Esophagus muscularis mucosa (tissue), 4 donors: ENCODE results near the gene CEP192. TPM values are rescaled to one million over a fixed set of nuclear protein-coding genes. Genes with fewer than 3 reads are reported as not detected.

Experiments
- DNase-seq: peaks from one replicate; pipeline ENCODE4 v3.0.0-alpha.2; 2017; ENCODE audit errors: extremely low spot score
- H3K27ac ChIP-seq, 4 donors: fragments of 200-600 bp; sonication (generic); replicated peaks in 1 of 4; 1 replicate in 3 of 4; 2 replicates in 1 of 4; pipeline ENCODE4 v1.5.1; 2016 to 2019; ENCODE audit warnings: mild to moderate bottlenecking in 1 of 4
- H3K27me3 ChIP-seq, 4 donors: fragments of 200-600 bp; sonication (generic); one replicate each; pipeline versions ENCODE4 v1.5.1 to v1.6.0; 2016 to 2019
- H3K36me3 ChIP-seq, 4 donors: fragments of 200-600 bp; sonication (generic); one replicate each; pipeline ENCODE4 v1.5.1; 2016 to 2019
- H3K4me1 ChIP-seq, 4 donors: fragments of 200-600 bp; sonication (generic); one replicate each; pipeline ENCODE4 v1.5.1; 2016 to 2019
- H3K4me3 ChIP-seq, 4 donors: fragments of 200-600 bp; sonication (generic); 1 replicate in 2 of 4; 2 replicates in 2 of 4; pipeline ENCODE4 v1.5.1; 2016 to 2019; ENCODE audit warnings: mild to moderate bottlenecking in 4 of 4, moderate library complexity in 1 of 4
- H3K9me3 ChIP-seq, 4 donors: fragments of 200-600 bp; sonication (generic); 1 replicate in 3 of 4; 2 replicates in 1 of 4; pipeline ENCODE4 v1.5.1; 2016 to 2019
- CTCF ChIP-seq, 3 experiments: fragments of 200-600 bp in 2 of 3; fragments of 450-650 bp in 1 of 3; sonication (generic) in 2 of 3; IDR thresholded peaks; one replicate each; pipeline ENCODE4 v1.5.1; 2017 to 2019; ENCODE audit warnings: antibody characterized with exemption in 3 of 3, mild to moderate bottlenecking in 2 of 3, moderate library complexity in 1 of 3
- EP300 ChIP-seq: sonication (generic); formaldehyde crosslinking; IDR thresholded peaks from one replicate; pipeline ENCODE4 v1.6.1; 2017; ENCODE audit warnings: antibody characterized with exemption
- POLR2A ChIP-seq: fragments of 450-650 bp; IDR thresholded peaks from one replicate; pipeline ENCODE4 v1.6.1; 2017; ENCODE audit warnings: antibody characterized with exemption, moderate library complexity, mild to moderate bottlenecking, low read depth
- POLR2AphosphoS5 ChIP-seq, 2 donors: sonication (generic); formaldehyde crosslinking; IDR thresholded peaks; one replicate each; pipeline ENCODE4 v1.6.1; 2017; ENCODE audit warnings: antibody characterized with exemption in 2 of 2
- WGBS: methylation state at CpG from one replicate; pipeline ENCODE4 v1.1.5; 2018; 5-methylcytosine and 5-hydroxymethylcytosine counted together
- intact Hi-C: fragments of 100-400 bp; cut with DNase I; formaldehyde crosslinking; loops from one replicate; pipeline ENCODE4 v1.15.1; 2023
- total RNA-seq, 4 donors: library from RNA; depleted of rRNA; stranded (reverse); fragments of >200 nt; gene quantifications; one replicate each; pipeline versions ENCODE4 v1.1.0 to v1.2.1, GENCODE V29; 2016

Gene CEP192
- total RNA-seq, 4 donors from 2014 or later: 18.7 to 21.6 (median 19.6) TPM

GRCh38 chr18:13032173-13032572, 41.0 kb downstream of the CEP192 start:
- DNase-seq: no peak
- Histone ChIP-seq H3K36me3 (peaks cover 5 to 68% (median 22%) of the 10 kb centered on the region in 4 donors), H3K27ac (no peak overlapping the region), H3K4me1 (peaks cover 0 to 5% (median 4%) of the 10 kb centered on the region in 4 donors), H3K4me3 (no peak overlapping the region), H3K27me3 (no peaks in the 10 kb centered on the region), H3K9me3 (no peaks in the 10 kb centered on the region)
- intact Hi-C loops: no loop called here
- 96% methylated on average over 4 of the region's 5 CpGs for WGBS
- TF ChIP-seq EP300: no peak
- no peak for TF ChIP-seq CTCF (IDR thresholded peaks at IDR 0.05)
- TF ChIP-seq POLR2A: no peak

- Histone ChIP-seq H3K4me1 (no peaks in the 10 kb centered on the region), H3K27ac (no peak overlapping the region), H3K4me3 (no peak overlapping the region), H3K9me3 (no peaks in the 10 kb centered on the region), H3K27me3 (no peaks in the 10 kb centered on the region), H3K36me3 (peaks cover 5 to 40% (median 20%) of the 10 kb centered on the region in 4 donors)
- TF ChIP-seq POLR2AphosphoS5 (IDR thresholded peaks at IDR 0.05) (no peak), CTCF (IDR thresholded peaks at IDR 0.05) (no peak), POLR2A (no peak), EP300 (no peak)
- intact Hi-C loops: no loop called here
- no peak for DNase-seq
- WGBS: 94% methylated on average over 7 of the region's 7 CpGs
These were observed 44.2 kb downstream of the CEP192 start for GRCh38 chr18:13035249-13035914.

GRCh38 chr18:13036622-13037320, 45.6 kb downstream of the CEP192 start:
- no peak overlapping the region for H3K27ac ChIP-seq
- H3K36me3 ChIP-seq: peaks cover 0 to 34% (median 12%) of the 10 kb centered on the region in 4 donors
- H3K4me1 ChIP-seq: no peaks in the 10 kb centered on the region
- DNase-seq: no peak
- no peaks in the 10 kb centered on the region for H3K9me3 ChIP-seq
- 67% methylated on average over 3 of the region's 7 CpGs for WGBS
- TF ChIP-seq POLR2AphosphoS5 (IDR thresholded peaks at IDR 0.05): no peak
- TF ChIP-seq EP300: no peak
- no peak for TF ChIP-seq CTCF (IDR thresholded peaks at IDR 0.05)
- no peak for TF ChIP-seq POLR2A
- no peaks in the 10 kb centered on the region for H3K27me3 ChIP-seq
- intact Hi-C loops: no loop called here
- H3K4me3 ChIP-seq: no peak overlapping the region

GRCh38 chr18:13039806-13040205, 48.6 kb downstream of the CEP192 start:
- intact Hi-C loops: no loop called here
- Histone ChIP-seq H3K36me3 (peaks cover 0 to 31% (median 5%) of the 10 kb centered on the region in 4 donors), H3K27me3 (no peaks in the 10 kb centered on the region), H3K27ac (no peak overlapping the region), H3K9me3 (no peaks in the 10 kb centered on the region), H3K4me1 (no peaks in the 10 kb centered on the region), H3K4me3 (no peak overlapping the region)
- TF ChIP-seq POLR2AphosphoS5 (IDR thresholded peaks at IDR 0.05): no peak
- no peak for TF ChIP-seq CTCF (IDR thresholded peaks at IDR 0.05)
- no peak for TF ChIP-seq EP300
- no peak for TF ChIP-seq POLR2A
- DNase-seq: no peak
- 91% methylated on average over 1 of the region's 1 CpG for WGBS
